H9 (cell line): ENCODE data around the gene FBXO21. TPM values are rescaled to one million over a fixed set of nuclear protein-coding genes. Genes with fewer than 3 reads are reported as not detected.
A peak's percentile ranks its signal among the peaks of the same experiment; 100 is the strongest.

Experiments used
- DNase-seq: peaks from one replicate; pipeline ENCODE4 v3.0.0-alpha.2; 2017
- H2AFZ ChIP-seq: one replicate; pipeline ENCODE4 v1.6.1; 2013; ENCODE audit warnings: mild to moderate bottlenecking, low read length, control low read depth, moderate library complexity
- H2AK5ac ChIP-seq: 2 replicates; pipeline ENCODE4 v1.6.1; 2013; ENCODE audit warnings: low read length, control low read depth, mixed read lengths; ENCODE audit not compliant: insufficient read length
- H2BK120ac ChIP-seq: one replicate; pipeline ENCODE4 v1.6.1; 2013; ENCODE audit warnings: low read depth, mild to moderate bottlenecking, low read length, control low read depth, inconsistent platforms; ENCODE audit not compliant: poor library complexity, severe bottlenecking
- H2BK12ac ChIP-seq: 2 replicates; pipeline ENCODE4 v1.6.1; 2013; ENCODE audit warnings: low read length, control low read depth, mixed read lengths, low read depth; ENCODE audit not compliant: insufficient read length
- H2BK15ac ChIP-seq: 2 replicates; pipeline ENCODE4 v1.6.1; 2013; ENCODE audit warnings: low read depth, low read length, control low read depth
- H2BK20ac ChIP-seq: one replicate; pipeline ENCODE4 v1.6.1; 2013; ENCODE audit warnings: low read depth, mild to moderate bottlenecking, low read length, control low read depth, inconsistent platforms; ENCODE audit not compliant: poor library complexity, severe bottlenecking
- H2BK5ac ChIP-seq: 2 replicates; pipeline ENCODE4 v1.6.1; 2013; ENCODE audit warnings: low read length, control low read depth, mixed read lengths; ENCODE audit not compliant: insufficient read length
- H3K14ac ChIP-seq: 2 replicates; pipeline ENCODE4 v1.6.1; 2013; ENCODE audit warnings: low read length, control low read depth; ENCODE audit not compliant: insufficient read depth
- H3K18ac ChIP-seq: 2 replicates; pipeline ENCODE4 v1.6.1; 2013; ENCODE audit warnings: low read depth, mild to moderate bottlenecking, mixed read lengths, low read length, control low read depth; ENCODE audit not compliant: insufficient read length
- H3K23ac ChIP-seq: 2 replicates; pipeline ENCODE4 v1.6.1; 2013; ENCODE audit warnings: low read length, control low read depth, mixed read lengths, low read depth; ENCODE audit not compliant: insufficient read length
- H3K23me2 ChIP-seq: 2 replicates; pipeline ENCODE4 v1.6.1; 2013; ENCODE audit warnings: low read depth, mild to moderate bottlenecking, mixed read lengths, low read length, control low read depth; ENCODE audit not compliant: insufficient read length, poor library complexity, severe bottlenecking
- H3K27ac ChIP-seq: 2 replicates; pipeline ENCODE4 v1.5.1; 2013; ENCODE audit warnings: low read length, control low read depth, mixed read lengths, low read depth; ENCODE audit not compliant: insufficient read length
- H3K27me3 ChIP-seq: 2 replicates; pipeline ENCODE4 v1.6.1; 2013; ENCODE audit warnings: low read length, control low read depth, inconsistent platforms; ENCODE audit not compliant: insufficient read depth
- H3K4ac ChIP-seq: 2 replicates; pipeline ENCODE4 v1.6.1; 2013; ENCODE audit warnings: low read depth, mild to moderate bottlenecking, control low read depth, inconsistent platforms, low read length, moderate library complexity
- H3K4me1 ChIP-seq: 2 replicates; pipeline ENCODE4 v1.6.1; 2013; ENCODE audit warnings: low read length, control low read depth, inconsistent platforms; ENCODE audit not compliant: insufficient read depth
- H3K4me2 ChIP-seq: 2 replicates; pipeline ENCODE4 v1.6.1; 2013; ENCODE audit warnings: low read length, control low read depth, mixed read lengths; ENCODE audit not compliant: insufficient read length, insufficient read depth
- H3K56ac ChIP-seq: 2 replicates; pipeline ENCODE4 v1.6.1; 2013; ENCODE audit warnings: low read depth, mild to moderate bottlenecking, mixed read lengths, low read length, control low read depth; ENCODE audit not compliant: insufficient read length
- H3K79me1 ChIP-seq: 2 replicates; pipeline ENCODE4 v1.6.1; 2013; ENCODE audit warnings: low read depth, mild to moderate bottlenecking, moderate library complexity, low read length, control low read depth, inconsistent platforms; ENCODE audit not compliant: insufficient read depth, poor library complexity, severe bottlenecking
- H3K79me2 ChIP-seq: 2 replicates; pipeline ENCODE4 v1.6.1; 2013; ENCODE audit warnings: low read length, control low read depth, inconsistent platforms; ENCODE audit not compliant: insufficient read depth
- H3K9ac ChIP-seq: 2 replicates; pipeline ENCODE4 v1.6.1; 2013; ENCODE audit warnings: low read length, control low read depth, mixed read lengths; ENCODE audit not compliant: insufficient read length; ENCODE audit errors: extremely low read depth
- H3K9me3 ChIP-seq: one replicate; pipeline ENCODE4 v1.6.1; 2013; ENCODE audit warnings: low read depth, low read length, inconsistent platforms; ENCODE audit not compliant: control insufficient read depth
- H3T11ph ChIP-seq: one replicate; pipeline ENCODE4 v1.6.1; 2013; ENCODE audit warnings: mild to moderate bottlenecking, low read length, control low read depth, inconsistent platforms
- H4K20me1 ChIP-seq: one replicate; pipeline ENCODE4 v1.6.1; 2013; ENCODE audit not compliant: control insufficient read depth, insufficient read length, insufficient read depth
- H4K5ac ChIP-seq: 2 replicates; pipeline ENCODE4 v1.6.1; 2013; ENCODE audit warnings: low read depth, mild to moderate bottlenecking, mixed read lengths, low read length, control low read depth; ENCODE audit not compliant: insufficient read length
- H4K8ac ChIP-seq: replicated peaks from 2 replicates; pipeline ENCODE4 v1.6.1; 2013; ENCODE audit warnings: low read length, control low read depth, mixed read lengths, low read depth; ENCODE audit not compliant: insufficient read length
- H4K91ac ChIP-seq: 2 replicates; pipeline ENCODE4 v1.6.1; 2013; ENCODE audit warnings: low read depth, mild to moderate bottlenecking, moderate library complexity, mixed read lengths, low read length, control low read depth; ENCODE audit not compliant: insufficient read length
- H3K27ac Mint-ChIP-seq, 3 experiments: 2 replicates in 2 of 3; 3 replicates in 1 of 3; pipeline ENCODE4 v1.8.0; 2020 to 2021; ENCODE audit warnings: mixed read lengths in 3 of 3, mild to moderate bottlenecking in 1 of 3, moderate library complexity in 1 of 3
- H3K27me3 Mint-ChIP-seq: 2 replicates; pipeline ENCODE4 v1.8.0; 2021; ENCODE audit warnings: low read depth, mild to moderate bottlenecking, moderate library complexity, mixed read lengths
- H3K36me3 Mint-ChIP-seq, 3 experiments: 2 replicates in 2 of 3; 3 replicates in 1 of 3; pipeline ENCODE4 v1.8.0; 2020 to 2021; ENCODE audit warnings: low read depth in 3 of 3, mixed read lengths in 3 of 3; ENCODE audit not compliant: insufficient read depth in 1 of 3
- H3K4me1 Mint-ChIP-seq, 2 experiments: 2 replicates each; pipeline ENCODE4 v1.8.0; 2020; ENCODE audit warnings: mixed read lengths in 2 of 2
- H3K4me3 Mint-ChIP-seq, 2 experiments: 2 replicates in 1 of 2; 3 replicates in 1 of 2; pipeline ENCODE4 v1.8.0; 2020 to 2021; ENCODE audit warnings: mild to moderate bottlenecking in 2 of 2, mixed read lengths in 2 of 2, moderate library complexity in 1 of 2
- H3K9me3 Mint-ChIP-seq, 2 experiments: 2 replicates in 1 of 2; 3 replicates in 1 of 2; pipeline ENCODE4 v1.8.0; 2020; ENCODE audit warnings: mild to moderate bottlenecking in 2 of 2, mixed read lengths in 2 of 2, moderate library complexity in 1 of 2
- CTCF ChIP-seq: fragments of 200-600 bp; sonication (generic); conservative IDR thresholded peaks from 3 replicates; pipeline ENCODE4 v1.8.0; 2021; ENCODE audit warnings: antibody characterized with exemption, mild to moderate bottlenecking
- WGBS: extraction: QIAGEN DNeasy Blood & Tissue Kit; methylation state at CpG from one replicate; pipeline ENCODE4 v1.1.7; 2013; ENCODE audit warnings: missing lambda C conversion rate, low lambda C conversion rate, mixed read lengths; ENCODE audit not compliant: insufficient read length; ENCODE audit errors: extremely low coverage; 5-methylcytosine and 5-hydroxymethylcytosine counted together
- total RNA-seq: library from RNA; stranded (reverse); gene quantifications from 2 replicates; pipeline ENCODE4 v1.2.1, GENCODE V29; 2021

The FBXO21 gene
- total RNA-seq, 1 experiment from 2014 or later, result 58.6 TPM

DNA sequence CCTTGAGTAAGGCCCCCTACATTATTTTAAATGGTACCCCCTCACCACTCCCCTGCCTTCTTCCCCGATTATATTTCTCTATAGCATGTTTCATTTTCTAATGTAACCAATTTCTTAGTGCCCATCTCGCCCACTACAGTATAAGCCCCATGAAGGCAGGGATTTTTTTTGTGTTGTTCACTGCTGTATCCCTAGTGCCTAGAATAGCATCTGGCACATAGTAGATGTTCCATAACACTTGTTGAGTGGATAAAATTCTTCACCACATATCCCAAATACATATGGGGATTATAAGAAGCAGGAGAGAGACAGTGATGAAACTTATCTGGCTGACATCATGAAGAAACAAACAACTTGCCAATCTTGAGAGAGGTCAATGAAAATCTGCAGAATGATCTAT lies 11.5 kb downstream of the FBXO21 start:
- no peak overlapping the region for H2AK5ac ChIP-seq
- no peak overlapping the region for H2BK15ac ChIP-seq
- H4K8ac ChIP-seq, result no peak overlapping the region
- no CpG with 5 or more reads among the region's 2 CpGs for WGBS
- H4K5ac ChIP-seq, result no peak overlapping the region
- no peak overlapping the region for H3K9ac ChIP-seq
- no peaks in the 10 kb centered on the region; the same call in 1 of the 2 replicates for H3K79me2 ChIP-seq
- no peak overlapping the region for H3K4ac ChIP-seq
- no peaks in the 10 kb centered on the region for H3K27me3 ChIP-seq
- H3K4me3 Mint-ChIP-seq, result no peak overlapping the region
- no peak overlapping the region for H3K27ac ChIP-seq
- no peak overlapping the region for H2AFZ ChIP-seq
- no peaks in the 10 kb centered on the region for H3K9me3 ChIP-seq
- H3K36me3 Mint-ChIP-seq, result peaks cover 42 to 93% (median 82%) of the 10 kb centered on the region in 3 experiments
- no peaks in the 10 kb centered on the region for H3K23me2 ChIP-seq
- no peaks in the 10 kb centered on the region for H3K9me3 Mint-ChIP-seq
- H2BK120ac ChIP-seq, result no peak overlapping the region
- peak overlapping the region in 2 of 3 experiments; percentile 22 to 25; a peak in 2 of 7 replicates for H3K27ac Mint-ChIP-seq
- H3K18ac ChIP-seq, result no peak overlapping the region
- no peak overlapping the region for H3K4me2 ChIP-seq
- no peak overlapping the region for H3K56ac ChIP-seq
- no peak for TF ChIP-seq CTCF
- no peaks in the 10 kb centered on the region for H3K4me1 ChIP-seq
- no peaks in the 10 kb centered on the region for H4K20me1 ChIP-seq
- no peak overlapping the region for H3K14ac ChIP-seq
- H3K4me1 Mint-ChIP-seq, result no peaks in the 10 kb centered on the region
- no peak overlapping the region for H2BK5ac ChIP-seq
- H4K91ac ChIP-seq, result no peak overlapping the region
- H3K79me1 ChIP-seq, result no peaks in the 10 kb centered on the region
- H3T11ph ChIP-seq, result no peak overlapping the region
- H2BK20ac ChIP-seq, result no peak overlapping the region
- no peaks in the 10 kb centered on the region for H3K27me3 Mint-ChIP-seq
- H3K23ac ChIP-seq, result no peak overlapping the region
- no peak overlapping the region for H2BK12ac ChIP-seq
- no peak for DNase-seq
